T-helper 2 cell treated with Interferon-gamma antibody and Interleukin-4, amounts not matched to agents 5 μg/mL and 100 μg/mL, for 36 hours (primary cell): Measurements from ENCODE around the gene FNDC10.
A peak's percentile ranks its signal among the peaks of the same experiment; 100 is the strongest.
"Not testable (repeated sequence)": the region's sequence is repeated elsewhere in the genome, so short reads cannot be mapped to it uniquely, and the experiment has no call there.

Experiments
- DNase-seq: peaks from one replicate; pipeline ENCODE4 v3.0.0; 2021; ENCODE audit warnings: low spot score
- H3K27ac Mint-ChIP-seq: one replicate; pipeline ENCODE4 v1.8.0; 2021; ENCODE audit warnings: mild to moderate bottlenecking, mixed read lengths
- H3K27me3 Mint-ChIP-seq: one replicate; pipeline ENCODE4 v1.8.0; 2021; ENCODE audit warnings: low read depth, mixed read lengths
- H3K36me3 Mint-ChIP-seq: one replicate; pipeline ENCODE4 v1.8.0; 2021; ENCODE audit warnings: low read depth, mixed read lengths
- H3K4me1 Mint-ChIP-seq: one replicate; pipeline ENCODE4 v1.8.0; 2021; ENCODE audit warnings: low read depth, mixed read lengths
- H3K4me3 Mint-ChIP-seq: one replicate; pipeline ENCODE4 v1.8.0; 2022; ENCODE audit warnings: mild to moderate bottlenecking, moderate library complexity, mixed read lengths
- H3K9me3 Mint-ChIP-seq: one replicate; pipeline ENCODE4 v1.8.0; 2021; ENCODE audit warnings: mixed read lengths

FNDC10 gene

DNA sequence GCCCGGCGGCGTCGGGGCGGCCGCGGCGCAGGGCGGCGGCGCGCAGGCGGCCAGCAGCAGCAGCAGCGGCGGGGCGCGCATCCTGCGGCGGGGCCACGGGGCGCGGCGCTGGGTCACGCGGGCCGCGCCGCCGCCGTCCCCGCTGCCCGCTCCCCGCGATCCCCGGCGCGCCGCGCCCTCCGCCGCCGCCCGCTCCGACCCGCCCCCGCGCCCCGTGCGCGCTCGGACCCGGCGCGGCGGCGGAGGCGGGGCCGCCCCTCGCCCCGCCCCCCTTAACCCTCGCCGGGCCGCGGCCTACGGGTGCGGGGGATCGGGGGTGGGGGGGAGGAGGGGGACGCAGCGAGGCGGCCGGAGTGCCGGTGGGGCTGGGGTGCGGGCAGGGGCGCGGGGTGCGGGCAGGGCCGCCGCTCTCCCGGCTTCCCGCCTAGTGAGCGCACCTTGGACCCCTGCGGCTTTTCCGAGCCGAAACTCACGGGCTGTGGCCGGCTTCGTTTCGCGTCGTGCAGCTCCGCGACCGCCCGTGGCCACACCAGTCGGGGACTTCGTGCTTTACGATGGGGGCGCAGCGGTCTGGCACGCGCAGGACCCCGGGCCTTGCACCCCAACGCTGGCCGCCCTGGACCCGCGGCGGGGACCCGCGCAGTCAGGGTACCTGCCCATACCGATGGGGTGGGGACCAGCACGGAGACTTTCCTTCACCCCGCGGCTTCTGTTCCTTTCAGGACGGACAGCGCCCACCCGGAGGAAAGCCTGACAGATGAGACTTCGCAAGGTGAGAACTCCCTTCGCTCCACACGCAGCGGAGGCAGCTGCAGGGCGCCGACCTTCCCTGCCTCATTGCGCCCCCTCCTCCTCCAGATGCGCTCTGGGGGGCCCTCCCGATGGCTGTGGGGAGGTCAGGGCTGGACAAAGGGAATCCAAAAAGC lies at the start of gene FNDC10:
TSS of gene FNDC10 (minus strand) at position 201 of the 926 bp plus-strand sequence. CDS start at position 81, 120 bp downstream.
- no peaks in the 10 kb centered on the region for H3K9me3 Mint-ChIP-seq
- no peaks in the 10 kb centered on the region for H3K36me3 Mint-ChIP-seq
- H3K4me1 Mint-ChIP-seq = peaks cover 3% of the 10 kb centered on the region
- DNase-seq = no peak
- peaks cover 5% of the 10 kb centered on the region for H3K27me3 Mint-ChIP-seq
- peak within 1 kb of the TSS; percentile 77 for H3K4me3 Mint-ChIP-seq
- no peak within 1 kb of the TSS for H3K27ac Mint-ChIP-seq

DNA sequence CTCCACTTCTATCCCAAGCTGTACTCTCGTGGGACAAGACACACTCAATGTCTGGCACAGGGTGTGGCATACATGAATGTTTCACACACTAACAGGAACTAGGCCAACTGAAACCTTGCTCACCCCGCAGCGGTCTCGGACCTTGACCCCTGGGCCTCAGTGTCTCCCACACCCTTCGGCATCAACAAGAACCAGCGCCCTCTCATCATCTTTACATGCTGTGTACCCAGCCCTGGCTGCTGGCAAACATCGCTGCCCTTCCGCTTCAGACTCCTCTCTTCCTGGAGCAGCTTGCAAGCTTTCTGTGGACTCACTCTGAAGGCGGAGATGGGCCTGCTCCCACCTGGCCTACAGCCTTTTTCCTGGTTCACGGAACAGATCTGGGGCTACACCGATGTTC lies 48.3 kb upstream of the FNDC10 start:
- DNase-seq, H3K4me3 Mint-ChIP-seq, H3K27me3 Mint-ChIP-seq, H3K9me3 Mint-ChIP-seq, H3K27ac Mint-ChIP-seq, H3K4me1 Mint-ChIP-seq: not testable (repeated sequence)
- H3K36me3 Mint-ChIP-seq = peaks cover 54% of the 10 kb centered on the region

DNA sequence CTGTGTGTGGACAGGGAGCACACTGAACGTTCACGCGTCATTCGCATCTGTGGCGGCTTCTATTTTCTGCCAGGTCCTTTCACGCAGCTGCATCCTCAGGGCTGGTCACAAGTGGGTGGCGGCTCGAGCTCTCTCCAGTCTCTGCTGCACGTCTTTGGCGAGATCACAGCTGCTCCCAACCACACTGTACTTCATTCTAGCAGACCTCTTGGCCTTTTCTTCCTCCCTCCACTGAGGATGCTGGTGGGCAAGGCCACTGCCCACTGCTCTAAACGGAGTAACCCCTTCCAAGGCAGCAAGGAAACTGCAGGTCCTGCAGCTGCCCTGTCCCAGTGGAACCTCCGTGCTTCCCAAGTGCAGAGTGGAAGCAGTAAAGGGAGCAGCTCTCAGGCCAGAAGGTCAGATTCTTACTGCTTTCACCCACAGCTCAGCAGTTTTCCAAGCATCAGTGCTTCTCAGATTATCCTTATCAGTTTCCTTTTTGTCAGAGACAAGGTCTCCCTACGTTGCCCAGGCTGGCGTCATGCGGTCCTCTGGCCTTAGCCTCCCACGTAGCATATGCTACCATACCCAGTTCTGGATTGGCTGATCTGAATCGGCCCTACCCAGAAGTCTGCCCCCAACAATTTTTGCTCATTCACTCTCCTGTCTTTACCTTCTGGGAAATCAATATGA lies 47.8 kb upstream of the FNDC10 start:
- not testable (repeated sequence) for H3K9me3 Mint-ChIP-seq, H3K4me3 Mint-ChIP-seq, H3K27me3 Mint-ChIP-seq, H3K27ac Mint-ChIP-seq, DNase-seq, H3K4me1 Mint-ChIP-seq
- peaks cover 52% of the 10 kb centered on the region for H3K36me3 Mint-ChIP-seq

DNA sequence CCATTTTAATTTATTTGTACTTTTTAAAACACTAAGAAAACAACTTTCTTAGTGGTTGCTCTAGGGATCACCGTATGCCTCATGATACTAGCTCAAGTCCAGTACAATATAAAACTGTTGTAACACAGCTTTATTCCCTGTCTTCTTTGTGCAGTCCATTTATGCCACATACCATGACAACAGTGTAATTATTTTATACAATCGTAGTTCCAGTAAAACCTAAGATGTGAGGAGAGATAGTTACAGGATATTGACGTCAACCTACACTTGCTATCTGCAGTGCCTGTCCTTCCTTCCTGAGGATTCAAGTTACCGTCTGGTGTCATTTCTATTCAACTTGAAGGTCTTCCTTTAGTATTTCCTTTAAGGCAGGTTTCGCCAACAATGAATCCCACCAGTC lies 46.4 kb upstream of the FNDC10 start:
- not testable (repeated sequence) for H3K27me3 Mint-ChIP-seq, H3K4me1 Mint-ChIP-seq, H3K9me3 Mint-ChIP-seq, H3K27ac Mint-ChIP-seq, H3K4me3 Mint-ChIP-seq, DNase-seq
- H3K36me3 Mint-ChIP-seq = peaks cover 39% of the 10 kb centered on the region

DNA sequence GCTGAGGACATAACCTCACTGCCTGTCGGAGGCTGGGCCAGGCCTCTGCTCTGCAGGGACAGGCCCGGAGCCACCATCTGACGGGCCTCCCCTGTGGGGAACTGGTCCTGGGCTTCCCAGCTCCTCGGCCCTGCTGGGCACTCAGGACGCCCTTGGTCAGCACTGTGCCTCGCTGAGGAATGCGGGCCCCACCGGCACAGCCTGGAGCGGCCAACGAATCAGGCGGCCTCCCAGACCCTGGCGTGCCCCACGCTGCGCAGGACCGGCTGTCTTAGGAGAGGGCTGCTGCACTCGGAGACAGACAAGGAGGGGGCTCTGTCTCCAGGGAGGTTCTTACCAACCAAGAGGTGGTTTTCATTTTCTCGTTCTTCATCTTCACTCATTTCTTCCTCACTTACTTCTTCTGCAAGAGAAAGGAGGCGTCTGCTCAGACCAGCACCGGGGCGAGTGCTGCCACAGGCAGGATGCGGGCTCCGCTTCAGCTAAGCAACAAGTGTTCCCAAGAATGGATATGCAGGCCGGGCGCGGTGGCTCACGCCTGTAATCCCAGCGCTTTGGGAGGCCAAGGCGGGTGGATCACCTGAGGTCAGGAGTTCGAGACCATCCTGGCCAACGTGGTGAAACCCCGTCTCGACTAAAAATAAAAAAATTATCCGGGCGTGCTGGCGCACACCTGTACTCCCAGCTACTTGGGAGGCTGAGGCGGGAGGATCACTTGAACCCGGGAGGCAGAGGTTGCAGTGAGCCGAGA lies 41.0 kb upstream of the FNDC10 start:
- not testable (repeated sequence) for H3K4me1 Mint-ChIP-seq, H3K27me3 Mint-ChIP-seq, H3K4me3 Mint-ChIP-seq, DNase-seq, H3K36me3 Mint-ChIP-seq, H3K9me3 Mint-ChIP-seq, H3K27ac Mint-ChIP-seq

DNA sequence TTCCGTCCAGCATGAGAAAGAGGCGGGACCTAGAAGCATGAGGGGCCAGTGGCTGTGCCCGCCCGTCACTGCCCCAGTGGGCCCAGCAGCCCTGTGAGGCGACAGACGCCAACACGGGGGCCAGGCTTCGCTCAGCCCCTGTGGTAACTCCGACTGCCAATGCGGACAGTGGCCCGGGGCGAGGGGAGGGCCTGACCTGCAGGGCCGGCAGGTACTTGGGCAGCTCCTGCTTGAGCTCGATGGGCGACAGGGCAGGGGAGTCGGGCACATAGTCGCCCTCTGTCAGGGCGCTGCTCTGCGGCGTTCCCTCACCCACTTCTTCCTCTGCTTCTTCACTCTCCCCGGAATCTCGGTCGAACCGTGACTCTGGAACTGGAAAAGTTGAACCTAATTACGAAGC lies 40.1 kb upstream of the FNDC10 start:
- not testable (repeated sequence) for H3K27me3 Mint-ChIP-seq, H3K4me1 Mint-ChIP-seq, DNase-seq, H3K9me3 Mint-ChIP-seq, H3K27ac Mint-ChIP-seq, H3K4me3 Mint-ChIP-seq, H3K36me3 Mint-ChIP-seq

DNA sequence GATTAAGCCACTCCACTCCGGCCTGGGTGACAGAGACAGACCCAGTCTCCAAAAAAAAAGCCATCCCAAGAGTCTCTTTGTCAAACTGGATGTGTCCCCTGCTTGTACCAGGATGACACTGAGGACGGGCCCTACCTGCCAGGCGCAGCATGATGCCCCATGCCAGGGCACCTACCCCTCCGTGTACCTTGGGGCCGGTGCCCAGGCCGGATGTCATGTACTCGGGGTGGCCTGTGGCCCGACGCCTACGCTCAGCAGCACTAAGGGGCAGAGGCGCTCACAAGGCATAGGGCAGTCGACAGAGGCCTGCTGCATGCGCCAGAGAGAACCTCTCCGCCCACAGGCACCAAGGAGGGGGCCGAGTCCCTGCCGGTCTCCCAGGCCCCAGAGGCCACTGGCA lies 39.4 kb upstream of the FNDC10 start:
- H3K4me1 Mint-ChIP-seq, H3K4me3 Mint-ChIP-seq, H3K9me3 Mint-ChIP-seq, H3K27ac Mint-ChIP-seq, H3K27me3 Mint-ChIP-seq, H3K36me3 Mint-ChIP-seq, DNase-seq: not testable (repeated sequence)

DNA sequence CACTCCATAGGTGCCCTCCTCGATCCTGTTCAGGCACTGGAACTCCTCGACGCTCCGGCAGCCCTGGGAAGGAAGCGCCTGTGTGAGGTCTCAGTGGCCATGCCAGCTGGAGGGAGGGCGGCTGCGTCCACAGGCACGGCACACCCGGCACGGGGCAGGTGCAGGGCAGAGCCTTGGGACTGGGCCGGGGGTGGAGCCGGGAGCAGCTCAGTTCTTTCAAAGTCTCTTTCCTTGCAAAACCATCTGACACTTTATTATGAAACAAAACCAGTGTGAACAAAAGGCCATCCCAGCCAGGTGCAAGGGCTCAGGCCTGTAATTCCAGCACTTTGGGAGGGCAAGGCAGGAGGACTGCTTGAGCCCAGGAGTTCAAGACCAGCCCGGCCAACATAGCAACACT lies 38.6 kb upstream of the FNDC10 start:
- H3K4me3 Mint-ChIP-seq, DNase-seq, H3K4me1 Mint-ChIP-seq, H3K36me3 Mint-ChIP-seq, H3K9me3 Mint-ChIP-seq, H3K27ac Mint-ChIP-seq, H3K27me3 Mint-ChIP-seq: not testable (repeated sequence)

DNA sequence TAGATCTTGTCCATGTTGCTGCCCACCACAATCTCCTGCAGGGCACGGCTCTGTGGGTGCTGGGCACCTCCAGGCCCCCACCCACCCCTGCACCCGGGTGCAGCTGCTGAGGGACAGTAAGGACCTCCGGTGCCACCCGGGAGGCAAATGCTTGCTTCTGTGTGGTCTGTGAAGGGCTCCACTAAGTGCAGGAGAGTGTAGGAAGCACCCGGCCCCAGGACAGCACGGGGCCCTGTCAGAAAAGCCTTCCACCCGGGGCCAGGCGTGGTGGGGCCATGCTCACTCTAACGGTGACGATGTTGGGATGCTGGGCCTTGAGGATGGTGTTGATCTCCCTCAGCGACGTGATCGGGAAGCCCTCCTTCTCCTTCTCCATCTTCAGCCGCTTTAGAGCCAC lies 37.5 kb upstream of the FNDC10 start:
- not testable (repeated sequence) for H3K27ac Mint-ChIP-seq, H3K27me3 Mint-ChIP-seq, H3K36me3 Mint-ChIP-seq, H3K4me3 Mint-ChIP-seq, H3K4me1 Mint-ChIP-seq, H3K9me3 Mint-ChIP-seq, DNase-seq

DNA sequence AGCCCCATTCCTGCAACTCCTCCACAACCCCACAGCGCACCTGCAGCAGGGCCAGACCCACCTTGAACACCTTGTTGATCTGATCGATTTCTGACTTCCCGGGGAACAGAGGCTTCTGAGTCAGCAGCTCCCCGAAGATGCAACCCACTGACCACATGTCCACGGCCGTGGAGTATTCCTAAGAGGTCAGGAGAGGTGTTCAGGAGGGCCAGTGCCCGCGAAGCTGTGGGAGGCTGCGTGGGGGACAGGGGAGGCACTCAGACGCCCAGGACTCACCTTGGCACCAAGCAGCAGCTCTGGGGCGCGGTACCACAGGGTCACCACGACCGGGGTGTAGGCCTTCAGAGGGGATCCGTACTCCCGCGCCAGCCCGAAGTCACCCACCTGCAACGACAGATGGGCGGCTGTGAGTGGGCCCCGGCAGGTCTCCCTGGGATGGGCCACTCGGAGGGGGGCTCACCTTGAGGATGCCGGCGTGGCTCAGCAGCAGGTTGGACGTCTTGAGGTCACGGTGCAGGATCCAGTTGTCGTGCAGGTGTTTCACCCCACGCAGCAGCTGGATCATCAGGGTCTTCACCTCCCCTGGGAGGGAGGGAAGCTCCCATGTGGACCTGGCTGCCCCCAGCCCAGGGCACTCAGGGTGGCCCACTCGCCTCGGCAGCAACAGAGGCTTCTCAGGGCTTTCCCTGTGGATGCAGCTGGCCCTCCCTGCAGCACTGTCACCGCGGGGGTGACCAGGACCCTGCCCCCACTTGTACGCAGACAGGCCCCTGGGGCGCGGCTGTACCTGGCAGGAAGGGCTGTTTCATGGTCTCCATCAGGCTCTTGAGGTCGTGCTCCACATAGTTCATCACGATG lies 36.9 kb upstream of the FNDC10 start:
- H3K4me3 Mint-ChIP-seq, H3K4me1 Mint-ChIP-seq: not testable (repeated sequence)

DNA sequence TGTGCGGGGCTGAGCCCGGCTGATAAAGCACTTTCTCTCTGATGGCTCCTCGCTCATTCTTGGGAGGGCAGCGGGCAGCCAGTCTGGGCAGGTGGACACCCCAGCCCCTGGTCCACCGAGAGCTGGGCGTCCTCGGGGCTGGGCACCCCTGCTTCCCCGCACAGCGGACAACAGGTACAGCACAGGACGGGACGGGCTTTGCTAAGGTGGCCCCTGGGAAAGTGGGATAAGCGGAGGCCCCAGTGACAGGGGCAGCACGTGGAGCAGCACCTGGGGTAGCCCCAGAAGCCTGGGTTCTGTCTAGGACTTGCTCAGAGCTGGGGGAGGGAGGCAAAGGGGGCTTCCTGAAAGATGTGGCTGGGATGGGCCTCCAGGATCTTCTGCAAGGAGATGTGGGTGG lies 34.7 kb upstream of the FNDC10 start:
- DNase-seq, H3K9me3 Mint-ChIP-seq, H3K27ac Mint-ChIP-seq, H3K27me3 Mint-ChIP-seq, H3K36me3 Mint-ChIP-seq, H3K4me1 Mint-ChIP-seq, H3K4me3 Mint-ChIP-seq: not testable (repeated sequence)

More for the DNA sequence above, 36.9 kb upstream of the FNDC10 start:
- H3K27me3 Mint-ChIP-seq, H3K9me3 Mint-ChIP-seq, DNase-seq, H3K36me3 Mint-ChIP-seq, H3K27ac Mint-ChIP-seq: not testable (repeated sequence)

DNA sequence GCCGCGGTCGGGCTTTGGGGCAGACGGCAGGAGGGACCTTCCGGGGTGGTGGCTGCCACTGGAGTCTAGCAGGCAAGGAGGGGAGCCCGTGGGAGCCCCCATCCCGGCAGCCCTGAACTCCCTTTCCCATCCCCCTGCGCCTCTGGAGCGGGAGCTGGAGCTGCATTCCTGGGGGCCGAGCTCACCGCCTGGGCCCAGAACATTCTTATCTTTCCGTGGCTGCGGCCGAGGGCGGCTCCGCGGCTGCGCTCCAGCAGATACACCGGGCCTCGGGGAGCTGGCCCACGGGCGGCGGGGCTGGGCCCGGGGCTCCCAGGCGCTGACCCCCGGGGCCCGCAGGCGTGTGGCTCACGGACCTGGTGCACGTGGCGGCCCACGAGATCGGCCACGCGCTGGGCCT lies 33.5 kb upstream of the FNDC10 start:
- DNase-seq, H3K27me3 Mint-ChIP-seq, H3K4me1 Mint-ChIP-seq, H3K27ac Mint-ChIP-seq, H3K9me3 Mint-ChIP-seq, H3K4me3 Mint-ChIP-seq, H3K36me3 Mint-ChIP-seq: not testable (repeated sequence)

DNA sequence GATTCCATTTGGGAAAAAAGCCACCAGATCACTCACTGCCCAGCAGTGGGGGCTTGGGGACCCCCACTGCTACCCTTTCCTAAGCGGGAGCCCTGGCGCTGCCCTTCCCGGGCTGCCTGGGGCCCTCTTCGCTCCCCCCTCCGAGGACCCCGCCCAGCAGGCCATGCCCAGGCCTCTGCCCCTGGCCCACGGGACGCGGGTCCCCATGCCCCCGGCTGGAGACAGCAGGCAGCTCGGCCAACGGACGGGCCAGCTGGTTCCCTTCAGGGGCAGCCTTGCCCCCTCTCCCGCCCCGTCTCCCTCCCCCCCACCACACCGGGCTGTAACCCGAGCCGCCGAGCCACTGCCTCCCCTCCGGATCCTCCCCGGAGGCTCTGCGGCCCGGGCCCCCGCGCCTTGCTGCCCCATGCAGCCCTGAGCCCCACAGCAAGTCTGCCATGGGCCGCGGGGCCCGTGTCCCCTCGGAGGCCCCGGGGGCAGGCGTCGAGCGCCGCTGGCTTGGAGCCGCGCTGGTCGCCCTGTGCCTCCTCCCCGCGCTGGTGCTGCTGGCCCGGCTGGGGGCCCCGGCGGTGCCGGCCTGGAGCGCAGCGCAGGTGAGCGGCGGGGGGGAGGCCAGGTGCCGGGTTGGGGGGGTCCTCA lies 32.0 kb upstream of the FNDC10 start, which contains the start of gene MMP23B:
TSS of gene MMP23B (plus strand) at position 392 of the 639 bp plus-strand sequence. CDS start at position 438, 46 bp downstream.
- Mint-ChIP-seq H3K27me3 (peaks cover 4% of the 10 kb centered on the region), H3K27ac (peak within 1 kb of the TSS; percentile 68), H3K9me3 (no peaks in the 10 kb centered on the region), H3K4me1 (peaks cover 2% of the 10 kb centered on the region), H3K4me3 (no peak within 1 kb of the TSS), H3K36me3 (peaks cover 2% of the 10 kb centered on the region)
- DNase-seq = no peak
